GM19193 (cell line): Measurements from ENCODE around the gene KIF21A.

Experiments
- POLR2A ChIP-seq: IDR thresholded peaks from 4 replicates; pipeline ENCODE4 v1.6.1; 2011; ENCODE audit not compliant: insufficient read depth, insufficient read length; ENCODE audit errors: extremely low read depth

KIF21A gene

DNA sequence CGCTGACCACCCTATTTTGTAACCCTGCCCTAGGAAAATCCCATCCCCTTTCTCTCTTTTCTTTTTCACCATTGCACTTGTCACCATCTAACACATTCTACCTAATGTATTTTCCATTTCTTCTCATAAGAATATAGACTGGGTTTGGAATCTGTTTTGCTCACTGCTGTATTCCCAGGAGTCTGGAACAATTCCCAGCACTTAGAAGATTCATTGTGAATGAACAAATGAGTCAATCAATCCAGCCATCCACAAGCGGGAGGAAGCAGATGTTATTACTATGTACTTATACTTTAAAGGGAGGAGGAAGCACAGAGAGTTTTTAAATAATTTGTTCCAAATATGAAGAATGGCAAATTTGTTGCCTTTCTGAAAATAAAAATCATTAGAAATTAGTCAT, 142.1 kb downstream of the KIF21A start:
- TF ChIP-seq POLR2A: no peak

DNA sequence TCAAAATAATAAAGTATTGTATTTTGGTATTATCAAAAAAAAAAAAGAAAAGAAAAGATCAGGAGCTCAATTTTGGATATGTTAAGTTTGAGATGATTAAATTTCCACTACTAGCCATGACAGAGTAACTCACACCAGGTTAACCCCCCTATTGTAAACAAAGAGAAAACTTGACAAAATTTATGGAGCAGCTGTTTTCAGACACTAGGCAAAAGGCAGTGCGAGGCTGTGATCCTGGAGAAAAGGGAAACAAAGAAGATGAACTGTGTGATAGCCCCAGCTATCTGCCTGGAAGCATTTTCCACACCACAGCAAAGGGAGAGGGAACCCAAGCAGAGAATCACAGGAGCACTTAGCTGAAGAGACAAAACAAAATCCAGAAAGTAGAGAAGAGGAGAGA, 145.0 kb downstream of the KIF21A start:
- TF ChIP-seq POLR2A: no peak

DNA sequence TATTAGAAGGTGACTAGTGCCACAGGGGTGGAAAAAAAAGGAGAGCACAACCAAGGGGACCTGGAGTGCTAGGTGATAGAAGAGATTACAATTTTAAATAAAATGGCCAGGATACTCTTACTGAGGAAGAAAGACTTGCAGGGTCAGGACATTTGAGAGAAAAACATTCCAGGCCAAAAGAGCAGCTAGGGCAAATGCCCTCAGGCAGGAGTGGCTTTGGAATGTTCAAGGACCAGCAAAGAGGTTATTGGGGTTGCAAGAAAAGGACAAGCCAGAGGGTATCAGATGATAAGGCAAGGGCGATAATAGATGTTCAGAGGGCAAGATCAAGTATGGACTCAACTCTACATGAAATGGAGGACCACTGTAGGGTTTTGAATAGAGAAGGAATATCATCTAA, 146.4 kb downstream of the KIF21A start:
- no peak for TF ChIP-seq POLR2A

DNA sequence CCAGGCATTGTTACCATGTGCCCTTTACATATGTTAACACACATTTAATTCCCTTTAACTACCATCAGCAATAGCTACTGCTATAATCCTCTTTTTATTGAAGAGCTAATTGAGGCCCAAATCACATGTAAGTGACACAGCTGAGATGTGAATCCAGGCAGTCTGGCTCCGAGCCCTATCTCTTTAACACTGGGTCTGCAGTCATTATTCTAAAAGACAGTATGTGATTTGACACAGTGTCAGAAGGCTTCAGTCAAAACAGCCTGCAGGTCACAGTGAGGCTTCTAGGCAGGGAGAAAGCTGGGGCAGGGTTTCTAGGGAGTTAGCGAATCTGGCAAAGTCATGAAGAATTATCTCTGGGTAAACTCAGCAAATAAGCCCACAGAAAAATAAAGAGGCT, 148.2 kb downstream of the KIF21A start:
- TF ChIP-seq POLR2A: no peak

DNA sequence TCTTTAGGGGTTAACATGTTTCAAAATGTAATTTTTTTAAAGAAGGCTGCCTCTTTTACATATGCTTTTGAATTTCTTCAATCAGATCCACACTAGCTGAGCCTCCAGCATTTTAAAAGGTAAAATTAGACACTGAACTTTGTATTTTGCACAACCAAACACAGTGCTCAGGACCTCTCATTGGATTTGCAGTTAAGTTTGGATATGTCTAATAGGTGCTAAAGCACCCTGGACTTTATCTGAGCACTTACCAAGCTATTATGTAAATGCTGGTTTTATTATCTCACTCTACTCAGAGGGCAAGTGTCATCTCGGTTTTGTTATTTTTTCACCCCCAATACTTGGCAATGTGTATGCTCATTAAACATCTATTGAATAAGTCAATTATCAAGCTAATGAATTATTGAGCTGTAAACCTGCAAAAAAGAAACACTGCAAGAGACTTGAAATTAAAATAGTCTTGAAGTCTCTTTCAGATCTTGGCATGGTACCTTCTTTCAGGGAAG, 150.7 kb downstream of the KIF21A start:
- TF ChIP-seq POLR2A: no peak

DNA sequence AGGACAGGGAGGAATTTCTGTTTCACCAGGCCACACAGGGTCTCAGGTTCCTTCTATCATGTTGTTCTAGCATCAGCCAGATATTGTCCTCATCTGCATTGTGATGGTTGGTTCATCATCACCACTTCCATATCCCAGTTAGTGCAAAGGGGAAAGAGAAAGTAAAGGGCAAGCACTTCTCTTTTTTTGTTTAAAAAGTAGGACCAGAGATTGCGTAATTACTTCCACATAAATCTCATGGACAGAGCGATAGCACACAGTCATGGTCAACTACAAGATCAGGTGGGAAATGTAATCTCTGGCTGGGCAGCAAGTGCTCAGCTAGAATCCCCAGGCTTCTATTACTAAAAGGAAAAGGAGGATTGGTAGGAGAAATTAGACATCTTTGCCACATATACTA, 155.1 kb downstream of the KIF21A start:
- no peak for TF ChIP-seq POLR2A

DNA sequence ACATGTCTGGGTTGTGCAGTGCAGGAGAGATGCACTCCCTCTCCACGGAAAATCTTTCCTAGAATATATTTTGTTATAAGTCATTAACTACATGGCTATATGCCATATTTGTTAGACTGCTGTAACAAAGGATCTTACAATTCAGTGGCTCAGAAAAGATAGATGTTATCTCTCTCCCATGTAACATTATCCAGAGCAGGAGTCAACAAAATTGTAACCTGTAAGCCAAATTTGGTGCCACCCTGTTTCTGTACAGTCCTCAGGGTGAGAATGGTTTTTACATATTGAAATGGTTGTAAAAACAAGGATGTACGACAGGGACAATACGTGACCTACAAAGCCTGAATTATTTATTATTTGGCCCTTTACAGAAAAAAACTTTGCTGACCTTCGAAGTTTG, 155.5 kb downstream of the KIF21A start:
- TF ChIP-seq POLR2A: no peak

DNA sequence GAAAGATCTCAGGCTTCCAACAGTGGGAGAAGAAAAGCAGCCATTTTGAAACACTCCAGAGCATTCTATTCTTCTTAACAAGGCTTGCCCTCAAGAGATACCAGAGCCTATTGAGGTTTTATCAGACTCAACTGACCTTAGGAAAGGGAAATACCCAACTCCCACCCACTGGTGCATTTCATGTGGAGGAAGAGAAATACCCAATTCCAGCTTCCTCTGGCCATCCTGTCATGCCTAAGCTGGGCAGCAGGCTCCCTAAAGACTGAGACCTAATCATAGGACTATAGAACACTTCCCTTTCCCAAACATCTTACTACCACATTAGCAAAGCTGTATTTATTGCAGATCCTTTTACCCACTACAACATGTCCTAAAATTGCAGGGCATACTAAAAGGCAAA, 164.5 kb downstream of the KIF21A start:
- TF ChIP-seq POLR2A: no peak

DNA sequence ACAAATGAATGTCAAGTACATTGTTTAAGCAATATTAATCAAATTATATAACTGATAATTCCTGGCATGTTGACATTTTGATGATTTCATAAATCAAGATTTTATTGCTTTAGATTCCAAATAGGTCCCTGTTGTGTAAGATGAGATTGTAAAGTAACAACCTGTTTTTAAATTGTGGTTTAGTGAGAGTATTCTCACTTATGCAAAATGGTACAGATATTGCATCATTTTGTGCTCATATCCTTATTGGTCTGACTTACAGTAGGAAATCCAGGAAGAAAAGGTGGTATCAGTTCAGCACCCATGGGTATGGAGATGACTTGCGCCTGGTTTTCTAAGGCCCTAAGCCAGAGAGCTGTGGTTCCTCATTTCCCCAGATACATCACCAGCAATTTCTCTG, 165.5 kb downstream of the KIF21A start:
- TF ChIP-seq POLR2A: no peak

DNA sequence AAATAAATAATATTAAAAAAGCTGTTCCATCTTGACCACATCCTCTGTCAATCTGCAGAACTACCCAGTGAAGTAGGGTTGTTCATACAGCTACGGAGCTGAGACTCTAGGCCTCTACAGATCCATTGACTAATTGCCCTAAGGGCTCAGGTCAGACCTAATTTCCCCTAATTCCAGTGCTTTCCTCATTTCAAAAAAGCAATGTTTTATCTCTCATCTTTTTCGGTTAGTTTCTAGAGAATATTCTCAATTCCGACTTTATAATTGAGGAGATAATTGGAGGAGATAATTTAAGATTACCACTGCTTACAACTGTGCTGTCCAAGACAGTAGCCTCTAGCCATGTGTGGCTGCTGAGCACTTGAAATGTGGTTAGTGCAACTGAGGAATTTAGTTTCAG, 167.1 kb downstream of the KIF21A start:
- TF ChIP-seq POLR2A: no peak

DNA sequence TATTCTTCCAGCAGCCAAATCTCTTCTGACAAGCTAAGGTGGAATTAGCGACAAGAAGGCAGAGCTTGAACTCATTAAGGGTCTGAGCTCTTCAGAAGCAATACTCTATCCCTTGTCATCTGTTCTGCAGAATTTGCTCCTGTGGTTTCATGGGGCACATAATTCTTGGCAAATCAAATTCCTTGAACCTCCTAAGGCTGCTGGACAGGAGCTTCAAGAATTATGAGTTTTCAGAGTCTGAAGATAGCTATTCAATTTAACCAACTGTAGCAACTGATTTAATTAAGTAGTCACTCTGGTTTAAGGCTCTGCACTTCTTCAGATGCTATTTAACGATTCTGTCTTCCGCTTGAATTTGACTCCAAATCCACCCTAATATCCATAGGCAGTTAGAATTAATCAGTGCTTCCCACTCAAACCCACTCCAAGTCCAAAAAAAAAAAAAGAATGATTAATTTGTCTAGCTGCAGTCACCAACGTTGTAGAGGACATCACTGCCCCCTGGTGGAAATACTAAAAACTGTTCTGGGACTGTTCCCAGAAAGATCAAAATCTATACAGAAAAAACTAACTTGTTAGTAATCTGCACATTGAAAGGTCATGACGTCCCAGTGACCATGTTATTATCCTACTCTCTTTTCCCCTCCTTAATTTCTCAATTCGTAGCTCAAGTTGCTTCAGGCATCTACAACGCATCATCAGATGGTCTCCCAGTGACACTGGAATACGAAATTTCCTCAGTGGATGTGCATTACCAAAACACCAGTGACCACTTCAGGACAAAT, 169.9 kb downstream of the KIF21A start:
- TF ChIP-seq POLR2A: no peak

DNA sequence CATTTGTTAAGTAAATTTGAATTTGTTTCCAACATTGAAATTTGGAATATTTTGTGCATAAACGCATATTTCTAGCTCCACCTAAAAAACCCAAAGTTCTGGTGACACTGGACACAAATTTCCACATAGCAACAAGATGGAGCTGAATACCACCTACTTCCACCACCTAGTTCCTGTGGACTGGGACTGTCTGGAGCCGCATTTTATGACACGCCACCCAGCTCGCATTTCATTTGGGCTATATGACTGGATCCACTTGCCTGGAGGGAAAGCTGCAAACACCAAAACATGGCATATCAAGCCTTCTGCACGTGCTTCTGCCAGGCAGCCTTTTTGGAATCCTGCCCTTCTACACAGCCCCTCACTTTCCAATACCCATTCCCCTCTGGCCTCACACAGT, 173.4 kb downstream of the KIF21A start:
- TF ChIP-seq POLR2A: no peak

DNA sequence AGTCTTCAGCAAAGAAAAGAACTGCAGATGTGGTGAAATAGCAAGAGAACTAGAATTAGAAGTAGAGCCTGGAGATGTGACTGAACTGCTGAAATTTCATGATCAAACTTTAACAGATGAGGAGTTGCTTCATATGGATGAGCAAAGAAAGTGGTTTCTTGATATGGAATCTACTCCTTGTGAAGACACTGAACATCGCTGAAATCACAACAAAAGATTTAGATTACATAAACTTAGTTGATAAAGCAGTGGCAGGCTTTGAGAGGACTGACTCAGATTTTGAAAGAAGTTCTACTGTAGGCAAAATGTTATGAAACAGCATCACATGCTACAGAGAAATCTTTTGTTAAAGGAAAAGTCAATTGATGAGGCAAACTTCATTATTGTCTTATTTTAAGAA, 175.0 kb downstream of the KIF21A start:
- no peak for TF ChIP-seq POLR2A

DNA sequence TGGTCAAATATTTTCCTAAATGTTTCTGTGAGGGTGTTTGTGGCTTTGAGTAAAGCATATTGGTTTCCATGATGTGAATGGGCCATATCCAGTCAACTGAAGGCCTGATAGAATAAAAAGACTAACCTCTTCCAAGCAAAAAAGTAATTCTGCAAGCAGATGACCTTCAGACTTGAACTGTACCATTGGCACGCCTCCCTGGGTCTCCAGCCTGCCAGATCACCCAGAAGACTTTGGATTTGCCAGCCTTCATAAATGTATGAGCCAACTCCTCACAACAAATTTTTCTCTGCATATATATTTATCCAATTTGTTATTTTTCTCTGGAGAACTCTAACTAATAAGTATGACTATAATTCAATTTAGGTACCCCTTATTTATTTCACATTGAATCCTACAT, 190.3 kb downstream of the KIF21A start:
- TF ChIP-seq POLR2A: no peak
